ENCODE results near the gene VPS13D. TPM values are rescaled to one million over a fixed set of nuclear protein-coding genes. Genes with fewer than 3 reads are reported as not detected.

The VPS13D gene
- total RNA-seq, 1 experiment from 2014 or later, result 30.7 TPM

- no peaks in the 10 kb centered on the region for H3K36me3 ChIP-seq (ENCODE audit: low read depth, low read length)
- no TSS peak for BruUV-seq (replicated peaks)
- CTCF ChIA-PET, result no interaction called here
- POLR2A ChIA-PET (ENCODE audit: unreplicated experiment), result no interaction called here
- ATAC-seq (no peak), DNase-seq (no peak)
- no peak overlapping the region for H2AFZ ChIP-seq (ENCODE audit: low read length)
- TF ChIP-seq CTCF (conservative IDR thresholded peaks at IDR 0.05; ENCODE audit: low read depth, low read length), result no peak
- TF ChIP-seq EZH2phosphoT487 (IDR thresholded peaks at IDR 0.05; ENCODE audit: borderline replicate concordance, low read length), result no peak
- no peak for TF ChIP-seq EZH2 (IDR thresholded peaks at IDR 0.05; ENCODE audit: low read length, unreplicated experiment)
- no peaks in the 10 kb centered on the region for H3K79me2 ChIP-seq (ENCODE audit: low read length)
- no peaks in the 10 kb centered on the region for H4K20me1 ChIP-seq (ENCODE audit: low read length)
- no peaks in the 10 kb centered on the region for H3F3A ChIP-seq (ENCODE audit: low read length, unreplicated experiment)
- peaks cover 26% of the 10 kb centered on the region for H3K4me1 ChIP-seq (ENCODE audit: insufficient read depth, low read length)
- no peaks in the 10 kb centered on the region for H3K27me3 ChIP-seq (ENCODE audit: low read length)
- H3K9ac ChIP-seq (ENCODE audit: low read length), result no peak overlapping the region
- H3K9me3 ChIP-seq (ENCODE audit: low read length), result no peaks in the 10 kb centered on the region
- no peak overlapping the region for H3K4me3 ChIP-seq (ENCODE audit: low read length)
- intact Hi-C loops (cut with micrococcal nuclease), result no loop called here
- no peaks in the 10 kb centered on the region for H3K9me2 ChIP-seq (replicated peaks; ENCODE audit: low read length)
- H3K27ac ChIP-seq (ENCODE audit: low read length), result no peak overlapping the region
- H3K4me2 ChIP-seq (ENCODE audit: low read length), result no peak overlapping the region
These were observed 300.8 kb downstream of the VPS13D start for GRCh38 chr1:12530462-12531178.

GRCh38 chr1:12531179-12531499 lies 301.3 kb downstream of the VPS13D start:
- Histone ChIP-seq H3F3A (ENCODE audit: low read length, unreplicated experiment) (no peaks in the 10 kb centered on the region), H3K9me3 (ENCODE audit: low read length) (no peaks in the 10 kb centered on the region), H3K4me2 (ENCODE audit: low read length) (no peak overlapping the region), H3K79me2 (ENCODE audit: low read length) (no peaks in the 10 kb centered on the region), H3K9me2 (replicated peaks; ENCODE audit: low read length) (no peaks in the 10 kb centered on the region), H3K36me3 (ENCODE audit: low read depth, low read length) (no peaks in the 10 kb centered on the region), H4K20me1 (ENCODE audit: low read length) (no peaks in the 10 kb centered on the region), H3K4me3 (ENCODE audit: low read length) (no peak overlapping the region), H3K9ac (ENCODE audit: low read length) (no peak overlapping the region), H2AFZ (ENCODE audit: low read length) (no peak overlapping the region), H3K27ac (ENCODE audit: low read length) (no peak overlapping the region), H3K27me3 (ENCODE audit: low read length) (no peaks in the 10 kb centered on the region), H3K4me1 (ENCODE audit: insufficient read depth, low read length) (peaks cover 24% of the 10 kb centered on the region)
- no TSS peak for BruUV-seq (replicated peaks)
- POLR2A ChIA-PET (ENCODE audit: unreplicated experiment), result no interaction called here
- DNase-seq, result no peak
- no peak for ATAC-seq
- TF ChIP-seq CTCF (conservative IDR thresholded peaks at IDR 0.05; ENCODE audit: low read depth, low read length) (no peak), EZH2 (IDR thresholded peaks at IDR 0.05; ENCODE audit: low read length, unreplicated experiment) (no peak), EZH2phosphoT487 (IDR thresholded peaks at IDR 0.05; ENCODE audit: borderline replicate concordance, low read length) (no peak)
- intact Hi-C loops (cut with micrococcal nuclease), result no loop called here
- CTCF ChIA-PET, result no interaction called here

GRCh38 chr1:12532405-12533315 lies 302.8 kb downstream of the VPS13D start:
- no peaks in the 10 kb centered on the region for H4K20me1 ChIP-seq (ENCODE audit: low read length)
- no peaks in the 10 kb centered on the region for H3K27me3 ChIP-seq (ENCODE audit: low read length)
- no peak overlapping the region for H2AFZ ChIP-seq (ENCODE audit: low read length)
- BruUV-seq (replicated peaks), result no TSS peak
- intact Hi-C loops (cut with micrococcal nuclease), result no loop called here
- no peak for ATAC-seq
- H3K9me3 ChIP-seq (ENCODE audit: low read length), result no peaks in the 10 kb centered on the region
- no peak overlapping the region for H3K9ac ChIP-seq (ENCODE audit: low read length)
- no peak overlapping the region for H3K27ac ChIP-seq (ENCODE audit: low read length)
- peaks cover 20% of the 10 kb centered on the region for H3K4me1 ChIP-seq (ENCODE audit: insufficient read depth, low read length)
- H3K36me3 ChIP-seq (ENCODE audit: low read depth, low read length), result no peaks in the 10 kb centered on the region
- H3F3A ChIP-seq (ENCODE audit: low read length, unreplicated experiment), result no peaks in the 10 kb centered on the region
- no peaks in the 10 kb centered on the region for H3K79me2 ChIP-seq (ENCODE audit: low read length)
- no peak for DNase-seq
- H3K9me2 ChIP-seq (replicated peaks; ENCODE audit: low read length), result no peaks in the 10 kb centered on the region
- H3K4me3 ChIP-seq (ENCODE audit: low read length), result no peak overlapping the region
- no peak for TF ChIP-seq EZH2 (IDR thresholded peaks at IDR 0.05; ENCODE audit: low read length, unreplicated experiment)
- TF ChIP-seq CTCF (conservative IDR thresholded peaks at IDR 0.05; ENCODE audit: low read depth, low read length), result no peak
- TF ChIP-seq EZH2phosphoT487 (IDR thresholded peaks at IDR 0.05; ENCODE audit: borderline replicate concordance, low read length), result no peak
- ChIA-PET POLR2A (ENCODE audit: unreplicated experiment) (no interaction called here), CTCF (no interaction called here)
- no peak overlapping the region for H3K4me2 ChIP-seq (ENCODE audit: low read length)

All from PC-3 (cell line).